WI38 (cell line): ENCODE data around the gene FBLN7.

Experiments used
- H3K4me3 ChIP-seq: 2 replicates; pipeline ENCODE4 v1.5.1; 2011; ENCODE audit warnings: low read depth, mild to moderate bottlenecking, control low read depth, low read length
- TF ChIP-seq, protein P1 (sequence below): IDR thresholded peaks from 2 replicates; pipeline ENCODE4 v1.5.1; 2012; ENCODE audit warnings: low read depth, mild to moderate bottlenecking, control low read depth, low read length

The FBLN7 gene

DNA sequence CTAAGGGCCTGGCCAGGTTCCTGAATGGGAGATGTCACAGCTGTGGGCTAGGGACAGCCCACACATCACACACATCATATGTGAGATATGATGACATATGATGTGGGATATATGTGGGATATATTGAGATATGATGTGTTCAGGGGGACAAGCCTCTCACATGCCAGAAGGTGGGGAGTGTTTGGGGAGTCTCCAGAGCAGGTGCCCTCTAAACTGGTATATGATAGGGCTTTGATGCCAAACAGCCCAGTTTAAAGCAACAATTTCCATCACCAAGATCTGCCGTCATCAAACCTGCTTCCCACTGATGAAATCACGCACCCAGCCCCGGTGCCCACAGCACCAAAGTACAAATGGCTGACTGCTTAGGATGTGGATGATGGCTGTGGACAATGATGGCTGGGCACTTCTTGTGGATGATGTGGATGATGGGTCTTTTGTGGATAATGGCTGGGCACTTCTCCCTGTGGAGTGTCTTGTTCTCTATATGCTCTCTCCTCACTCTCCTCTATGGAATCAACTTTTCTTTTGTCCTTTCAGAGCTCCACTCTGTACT is 50.9 kb downstream of the FBLN7 start:
- TF ChIP-seq, protein P1, sequence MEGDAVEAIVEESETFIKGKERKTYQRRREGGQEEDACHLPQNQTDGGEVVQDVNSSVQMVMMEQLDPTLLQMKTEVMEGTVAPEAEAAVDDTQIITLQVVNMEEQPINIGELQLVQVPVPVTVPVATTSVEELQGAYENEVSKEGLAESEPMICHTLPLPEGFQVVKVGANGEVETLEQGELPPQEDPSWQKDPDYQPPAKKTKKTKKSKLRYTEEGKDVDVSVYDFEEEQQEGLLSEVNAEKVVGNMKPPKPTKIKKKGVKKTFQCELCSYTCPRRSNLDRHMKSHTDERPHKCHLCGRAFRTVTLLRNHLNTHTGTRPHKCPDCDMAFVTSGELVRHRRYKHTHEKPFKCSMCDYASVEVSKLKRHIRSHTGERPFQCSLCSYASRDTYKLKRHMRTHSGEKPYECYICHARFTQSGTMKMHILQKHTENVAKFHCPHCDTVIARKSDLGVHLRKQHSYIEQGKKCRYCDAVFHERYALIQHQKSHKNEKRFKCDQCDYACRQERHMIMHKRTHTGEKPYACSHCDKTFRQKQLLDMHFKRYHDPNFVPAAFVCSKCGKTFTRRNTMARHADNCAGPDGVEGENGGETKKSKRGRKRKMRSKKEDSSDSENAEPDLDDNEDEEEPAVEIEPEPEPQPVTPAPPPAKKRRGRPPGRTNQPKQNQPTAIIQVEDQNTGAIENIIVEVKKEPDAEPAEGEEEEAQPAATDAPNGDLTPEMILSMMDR: no peak
- no peak overlapping the region for H3K4me3 ChIP-seq

DNA sequence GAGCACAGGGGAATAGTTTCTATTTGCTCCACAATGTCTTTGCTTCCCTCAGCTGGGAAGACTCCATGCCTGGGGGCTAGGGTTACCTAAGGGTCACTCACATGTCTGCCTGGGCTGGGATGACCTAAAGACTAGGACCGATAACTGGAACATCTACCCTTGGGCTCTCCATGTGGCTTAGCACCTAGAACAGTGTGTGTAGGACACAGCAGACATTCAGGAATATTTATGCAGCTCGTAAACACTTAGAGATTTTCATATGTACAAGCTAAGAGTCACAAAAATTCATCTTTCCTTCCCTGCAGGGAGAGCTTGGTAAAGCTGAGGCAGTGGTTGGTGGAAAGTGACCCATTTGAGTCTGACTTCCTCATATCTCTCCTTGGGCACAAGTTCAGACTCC is 55.8 kb downstream of the FBLN7 start:
- no peak overlapping the region for H3K4me3 ChIP-seq
- TF ChIP-seq, protein P1: no peak

DNA sequence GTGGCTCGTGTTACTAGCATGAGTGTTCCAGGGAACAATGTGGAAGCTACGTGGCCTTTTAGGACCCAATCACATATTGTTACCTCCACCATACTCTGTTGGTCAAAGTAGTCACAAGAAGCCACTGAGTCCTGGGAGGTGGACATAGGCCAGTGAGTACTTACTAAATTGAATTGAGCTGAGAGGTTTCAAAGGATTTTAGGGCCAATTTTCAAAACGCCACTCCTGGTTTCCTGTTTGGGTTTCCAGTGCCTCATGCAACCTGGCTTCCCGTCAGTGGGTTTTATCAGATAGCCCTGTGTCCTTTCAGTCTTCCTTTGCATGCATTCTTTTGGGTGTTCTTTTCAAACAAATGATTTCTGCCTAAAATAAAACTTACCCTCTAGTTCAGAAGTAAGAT is 56.3 kb downstream of the FBLN7 start:
- TF ChIP-seq, protein P1: no peak
- H3K4me3 ChIP-seq: no peak overlapping the region

DNA sequence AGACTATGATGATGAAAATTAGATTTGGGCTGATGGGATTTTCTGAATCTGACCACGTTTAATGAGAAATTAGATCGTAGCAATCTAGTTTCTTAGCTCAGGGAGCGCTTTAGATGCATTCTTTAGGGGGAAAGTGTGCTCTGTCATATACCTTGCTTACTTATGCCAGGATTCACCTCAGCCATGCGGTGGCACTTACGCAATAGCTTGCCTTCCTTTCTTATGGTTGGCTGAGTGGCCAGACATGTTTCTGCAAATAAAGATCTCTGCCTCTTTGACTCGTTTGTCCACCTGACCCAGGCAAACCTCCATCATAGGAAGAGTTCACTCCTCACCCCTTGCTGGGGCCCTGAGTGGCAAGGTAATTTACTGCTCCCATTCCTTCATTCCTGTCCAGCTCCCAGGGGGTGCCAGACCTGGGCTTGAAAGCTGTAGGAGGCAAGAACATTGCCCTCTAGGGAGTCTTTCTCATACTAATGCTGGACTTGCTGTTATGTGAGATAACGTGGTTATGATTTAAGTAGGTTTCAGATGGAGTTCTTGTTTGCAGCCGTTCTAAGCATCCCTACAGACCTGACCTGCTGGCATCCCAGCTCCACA is 57.1 kb downstream of the FBLN7 start:
- H3K4me3 ChIP-seq: no peak overlapping the region
- TF ChIP-seq, protein P1: no peak

DNA sequence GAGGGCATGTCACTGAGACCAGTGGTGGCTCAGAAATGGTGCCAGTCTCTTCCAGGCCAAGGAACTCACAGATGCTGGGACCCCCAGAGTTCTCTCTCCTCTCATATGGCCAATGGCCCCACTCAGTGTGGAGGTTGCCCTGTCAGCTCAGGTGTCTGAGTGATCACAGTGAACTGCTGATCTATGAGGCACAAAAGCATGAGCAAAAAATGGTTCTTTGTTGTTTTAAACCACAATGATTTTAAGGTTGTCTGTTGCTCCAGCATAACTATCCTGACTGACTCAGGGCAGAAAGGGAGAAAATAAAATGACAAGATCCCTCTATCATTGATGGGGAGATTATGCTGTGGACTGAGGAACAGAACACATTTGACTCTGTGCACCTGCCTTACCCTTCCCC is 57.8 kb downstream of the FBLN7 start:
- TF ChIP-seq, protein P1: no peak
- H3K4me3 ChIP-seq: no peak overlapping the region

DNA sequence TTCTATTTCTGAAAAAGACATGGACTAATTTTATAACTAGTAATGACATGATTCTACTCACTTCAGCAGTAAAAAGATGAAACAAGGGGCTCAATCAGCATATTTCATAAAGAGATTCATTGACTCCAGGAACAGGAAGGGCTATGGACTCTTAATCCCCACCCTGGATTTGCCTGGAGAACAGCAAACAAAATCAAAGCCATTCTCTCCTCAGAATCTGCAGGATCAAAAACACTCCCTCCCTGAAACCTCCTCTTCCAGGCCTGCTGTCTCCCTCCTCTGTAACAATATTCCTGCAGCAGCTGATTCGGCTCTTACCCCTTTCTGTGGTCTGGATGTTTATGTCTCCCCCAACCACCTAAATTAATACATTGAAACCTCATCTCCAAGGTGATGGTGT is 59.7 kb downstream of the FBLN7 start:
- no peak overlapping the region for H3K4me3 ChIP-seq
- TF ChIP-seq, protein P1: no peak

DNA sequence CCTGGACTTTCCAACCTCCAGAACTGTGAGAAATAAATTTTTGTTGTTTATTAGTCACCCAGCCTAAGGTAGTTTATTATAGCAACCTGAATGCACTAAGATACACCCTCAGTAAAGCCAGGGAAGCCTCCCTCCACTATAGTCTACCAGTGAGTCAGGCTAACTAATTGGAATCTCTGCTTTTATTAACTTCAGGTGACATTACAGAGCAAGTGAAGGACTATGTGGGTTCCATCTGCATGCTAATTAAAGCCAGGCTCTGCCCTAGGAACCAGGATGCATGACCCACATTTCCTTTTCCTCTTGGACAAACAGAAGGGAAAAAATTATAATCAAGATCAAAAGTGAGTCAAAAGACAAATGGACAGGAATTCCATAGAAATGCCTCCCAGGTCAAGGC is 60.6 kb downstream of the FBLN7 start:
- TF ChIP-seq, protein P1: no peak
- no peak overlapping the region for H3K4me3 ChIP-seq
